Fibroblast of peridontal ligament (primary cell): ENCODE measurements around the gene TROAP.
A peak's percentile ranks its signal among the peaks of the same experiment; 100 is the strongest.

Experiments
- DNase-seq: peaks from one replicate; pipeline ENCODE4 v3.0.0-alpha.2; 2010; ENCODE audit errors: extremely low read depth

TROAP gene

GRCh38 chr12:49342066-49342913, 19.2 kb downstream of the TROAP start:
- DNase-seq = peak; percentile 56

GRCh38 chr12:49342914-49343731, 20.1 kb downstream of the TROAP start:
- no peak for DNase-seq

- no peak for DNase-seq
These were observed 21.5 kb downstream of the TROAP start for GRCh38 chr12:49344486-49345050.

GRCh38 chr12:49345051-49345824, 22.2 kb downstream of the TROAP start:
- DNase-seq = no peak

- DNase-seq = no peak
These were observed 23.0 kb downstream of the TROAP start for GRCh38 chr12:49345825-49346658.

GRCh38 chr12:49346659-49347310, 23.7 kb downstream of the TROAP start, which contains the start of gene DNAJC22:
Gene DNAJC22 (plus strand): TSS chr12:49346888. CDS start chr12:49348873, 1,985 bp downstream.
- no peak for DNase-seq

- DNase-seq = peak; percentile 35
These were observed 24.5 kb downstream of the TROAP start for GRCh38 chr12:49347311-49348193.

GRCh38 chr12:49348781-49349180, 25.7 kb downstream of the TROAP start:
- DNase-seq = no peak

GRCh38 chr12:49349266-49349665, 26.2 kb downstream of the TROAP start:
- no peak for DNase-seq

GRCh38 chr12:49352351-49352750, 29.3 kb downstream of the TROAP start:
- no peak for DNase-seq

- no peak for DNase-seq
These were observed 32.9 kb downstream of the TROAP start for GRCh38 chr12:49355913-49356312.

- DNase-seq = peak; percentile 80
These were observed 34.1 kb downstream of the TROAP start for GRCh38 chr12:49357103-49357678.

- DNase-seq = peak; percentile 73
These were observed 35.6 kb downstream of the TROAP start for GRCh38 chr12:49358483-49359141.

GRCh38 chr12:49359671-49360070, 36.6 kb downstream of the TROAP start:
- no peak for DNase-seq

GRCh38 chr12:49362077-49362476, 39.0 kb downstream of the TROAP start:
- no peak for DNase-seq

- DNase-seq = peak; percentile 64
These were observed 41.9 kb downstream of the TROAP start for GRCh38 chr12:49364989-49365388.

- DNase-seq = peak; percentile 40
These were observed 42.5 kb downstream of the TROAP start for GRCh38 chr12:49365542-49365941.

- DNase-seq = no peak
These were observed 43.1 kb downstream of the TROAP start for GRCh38 chr12:49366096-49366651.
